ENCODE measurements around the gene HPS1. TPM values are rescaled to one million over a fixed set of nuclear protein-coding genes. Genes with fewer than 3 reads are reported as not detected.

Gene HPS1
- polyA plus RNA-seq, 1 donor = 84.2 TPM

DNA sequence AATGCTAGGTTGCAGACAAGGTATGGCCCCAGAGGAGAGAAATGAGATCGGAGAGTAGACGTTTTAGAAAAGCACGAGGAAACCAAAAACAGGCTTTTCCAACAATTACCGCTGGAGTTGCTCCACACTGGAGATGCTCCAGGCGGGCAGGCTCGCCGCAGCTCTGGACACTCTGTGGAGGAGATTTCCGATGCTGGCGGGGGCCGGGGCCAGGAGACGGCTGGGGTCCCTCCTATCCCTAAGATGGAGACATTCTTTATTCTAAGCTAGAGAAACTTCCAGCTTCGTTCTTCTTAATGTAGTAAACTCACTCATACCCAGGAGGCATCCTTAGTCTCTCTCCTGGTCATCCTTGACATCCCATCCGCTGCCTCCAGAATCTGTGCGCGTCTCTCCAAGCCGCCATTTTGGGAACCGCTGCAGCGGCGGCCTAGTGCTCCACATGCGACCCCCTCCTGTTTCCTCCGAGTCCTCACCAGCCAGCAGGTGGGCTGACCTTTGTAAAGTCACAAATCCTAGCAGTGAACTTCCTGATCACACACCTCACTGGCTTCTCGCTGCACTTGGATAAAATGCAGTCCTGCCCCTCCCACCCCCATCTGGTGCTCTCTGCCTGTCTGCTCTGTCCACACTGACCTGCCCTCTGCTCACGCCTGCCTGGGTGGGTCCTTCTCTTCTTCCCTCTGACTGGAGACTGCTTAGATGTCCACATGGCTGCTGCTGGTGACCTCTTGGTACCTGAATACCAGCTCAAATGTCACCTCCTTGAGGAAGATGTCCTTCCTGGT is 43.6 kb downstream of the HPS1 start:
- H3K36me3 ChIP-seq (ENCODE audit: control insufficient read depth, insufficient read depth, low read length) = peaks cover 5% of the 10 kb centered on the region
- no peak overlapping the region for H3K4me3 ChIP-seq (ENCODE audit: low read length)
- no peaks in the 10 kb centered on the region for H3K27me3 ChIP-seq (ENCODE audit: control insufficient read depth, insufficient read depth, low read length)
- peaks cover 6% of the 10 kb centered on the region for H3K4me1 ChIP-seq (ENCODE audit: control insufficient read depth, insufficient read depth, low read length)
- no peaks in the 10 kb centered on the region for H3K9me3 ChIP-seq (ENCODE audit: control insufficient read depth, low read depth, low read length)
- H3K27ac ChIP-seq (ENCODE audit: low read length) = no peak overlapping the region
- no CpG with 5 or more reads among the region's 23 CpGs for WGBS (ENCODE audit: insufficient coverage, low lambda C conversion rate)
- DNase-seq = no peak

DNA sequence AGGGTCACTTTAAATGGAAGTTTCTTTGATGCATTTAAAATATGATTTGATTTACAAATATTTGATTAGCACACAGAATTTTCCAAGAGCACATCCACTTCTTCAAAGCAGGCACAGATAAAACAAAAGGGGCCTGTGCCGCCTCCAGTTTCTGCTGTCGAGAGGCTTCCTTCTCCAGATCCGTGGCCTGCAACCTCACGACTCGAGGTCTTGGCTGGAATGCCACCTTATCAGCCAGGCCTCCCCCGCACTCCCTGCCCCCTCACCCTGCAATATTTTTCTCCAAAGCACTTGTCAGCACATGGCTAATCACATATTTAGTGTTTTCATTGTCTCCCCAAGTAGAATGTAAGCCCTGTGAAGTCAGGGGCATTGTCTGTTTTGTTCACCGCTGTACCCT is 44.3 kb downstream of the HPS1 start:
- Histone ChIP-seq H3K27me3 (ENCODE audit: control insufficient read depth, insufficient read depth, low read length) (no peaks in the 10 kb centered on the region), H3K9me3 (ENCODE audit: control insufficient read depth, low read depth, low read length) (no peaks in the 10 kb centered on the region), H3K36me3 (ENCODE audit: control insufficient read depth, insufficient read depth, low read length) (peaks cover 6% of the 10 kb centered on the region), H3K27ac (ENCODE audit: low read length) (no peak overlapping the region), H3K4me3 (ENCODE audit: low read length) (no peak overlapping the region), H3K4me1 (ENCODE audit: control insufficient read depth, insufficient read depth, low read length) (peaks cover 6% of the 10 kb centered on the region)
- no peak for DNase-seq
- no CpG with 5 or more reads among the region's 7 CpGs for WGBS (ENCODE audit: insufficient coverage, low lambda C conversion rate)

DNA sequence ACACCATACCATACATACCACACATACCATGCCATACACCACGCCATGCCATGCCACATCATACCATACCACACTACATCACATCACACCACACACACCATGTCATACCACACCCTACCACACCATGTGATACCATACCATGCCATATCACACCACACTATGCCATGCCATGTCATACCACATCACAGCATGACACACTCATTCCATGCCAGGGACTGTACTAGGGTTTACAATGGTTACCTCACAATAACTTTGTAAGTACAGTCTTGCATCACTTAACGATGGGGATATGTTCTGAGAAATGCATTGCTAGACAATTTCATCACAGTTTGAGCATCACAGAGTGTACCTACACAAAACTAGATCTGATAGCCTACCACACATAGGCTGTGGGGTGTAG is 46.3 kb downstream of the HPS1 start:
- Histone ChIP-seq H3K27me3 (ENCODE audit: control insufficient read depth, insufficient read depth, low read length) (no peaks in the 10 kb centered on the region), H3K27ac (ENCODE audit: low read length) (no peak overlapping the region), H3K4me1 (ENCODE audit: control insufficient read depth, insufficient read depth, low read length) (peaks cover 6% of the 10 kb centered on the region), H3K4me3 (ENCODE audit: low read length) (no peak overlapping the region), H3K9me3 (ENCODE audit: control insufficient read depth, low read depth, low read length) (no peaks in the 10 kb centered on the region), H3K36me3 (ENCODE audit: control insufficient read depth, insufficient read depth, low read length) (peaks cover 16% of the 10 kb centered on the region)
- WGBS (ENCODE audit: insufficient coverage, low lambda C conversion rate) = no CpG with 5 or more reads among the region's 2 CpGs
- no peak for DNase-seq

DNA sequence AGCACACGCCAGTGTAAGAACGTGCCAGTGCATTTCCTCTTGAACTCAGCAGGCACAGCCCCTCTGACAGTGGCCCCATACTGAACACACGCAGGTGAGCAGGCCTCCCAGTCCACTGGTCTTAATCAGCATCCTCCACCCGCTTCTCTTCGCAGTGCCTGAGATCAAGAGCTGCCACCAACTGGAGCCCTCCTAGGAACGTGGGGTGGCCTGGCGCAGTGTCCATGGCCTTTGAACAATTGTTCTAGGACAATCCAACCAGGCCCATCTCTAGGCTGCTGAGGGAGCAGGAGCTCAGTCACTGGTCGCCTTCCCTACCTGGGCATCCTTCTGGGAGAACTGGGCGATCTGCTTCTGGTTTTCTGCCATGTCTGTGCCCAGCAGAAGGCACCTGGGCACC is 47.0 kb downstream of the HPS1 start:
- Histone ChIP-seq H3K36me3 (ENCODE audit: control insufficient read depth, insufficient read depth, low read length) (peaks cover 23% of the 10 kb centered on the region), H3K9me3 (ENCODE audit: control insufficient read depth, low read depth, low read length) (no peaks in the 10 kb centered on the region), H3K27me3 (ENCODE audit: control insufficient read depth, insufficient read depth, low read length) (no peaks in the 10 kb centered on the region), H3K4me1 (ENCODE audit: control insufficient read depth, insufficient read depth, low read length) (peaks cover 4% of the 10 kb centered on the region), H3K27ac (ENCODE audit: low read length) (no peak overlapping the region), H3K4me3 (ENCODE audit: low read length) (no peak overlapping the region)
- no peak for DNase-seq
- WGBS (ENCODE audit: insufficient coverage, low lambda C conversion rate) = no CpG with 5 or more reads among the region's 9 CpGs

DNA sequence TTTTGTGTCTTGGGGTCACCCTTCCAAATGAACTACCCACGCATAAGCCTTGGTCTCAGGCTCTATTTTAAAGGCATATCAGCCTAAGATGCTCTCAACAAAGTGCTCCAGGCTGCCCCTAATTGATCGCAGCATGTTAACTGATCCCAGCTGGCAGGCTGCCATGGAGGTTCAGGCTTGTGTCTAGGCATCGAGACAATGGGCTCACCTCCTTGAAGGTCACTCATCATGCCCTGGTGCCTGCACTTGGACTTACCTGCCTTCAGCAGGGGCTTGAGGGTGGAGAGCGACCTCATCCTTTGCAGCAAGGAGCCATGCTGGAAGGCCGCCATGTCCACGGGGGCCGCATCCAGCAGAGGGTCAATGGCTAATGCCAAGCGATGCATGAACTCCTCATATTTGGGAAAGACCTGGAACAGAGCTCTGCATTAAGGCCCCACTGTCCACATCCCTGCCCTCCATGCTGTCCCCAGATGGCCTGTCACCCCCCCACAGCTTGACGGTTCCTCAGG is 49.6 kb downstream of the HPS1 start:
- Histone ChIP-seq H3K27me3 (ENCODE audit: control insufficient read depth, insufficient read depth, low read length) (no peaks in the 10 kb centered on the region), H3K4me1 (ENCODE audit: control insufficient read depth, insufficient read depth, low read length) (peaks cover 5% of the 10 kb centered on the region), H3K9me3 (ENCODE audit: control insufficient read depth, low read depth, low read length) (no peaks in the 10 kb centered on the region), H3K4me3 (ENCODE audit: low read length) (no peak overlapping the region), H3K27ac (ENCODE audit: low read length) (no peak overlapping the region), H3K36me3 (ENCODE audit: control insufficient read depth, insufficient read depth, low read length) (peaks cover 25% of the 10 kb centered on the region)
- WGBS (ENCODE audit: insufficient coverage, low lambda C conversion rate) = no CpG with 5 or more reads among the region's 9 CpGs
- DNase-seq = no peak

DNA sequence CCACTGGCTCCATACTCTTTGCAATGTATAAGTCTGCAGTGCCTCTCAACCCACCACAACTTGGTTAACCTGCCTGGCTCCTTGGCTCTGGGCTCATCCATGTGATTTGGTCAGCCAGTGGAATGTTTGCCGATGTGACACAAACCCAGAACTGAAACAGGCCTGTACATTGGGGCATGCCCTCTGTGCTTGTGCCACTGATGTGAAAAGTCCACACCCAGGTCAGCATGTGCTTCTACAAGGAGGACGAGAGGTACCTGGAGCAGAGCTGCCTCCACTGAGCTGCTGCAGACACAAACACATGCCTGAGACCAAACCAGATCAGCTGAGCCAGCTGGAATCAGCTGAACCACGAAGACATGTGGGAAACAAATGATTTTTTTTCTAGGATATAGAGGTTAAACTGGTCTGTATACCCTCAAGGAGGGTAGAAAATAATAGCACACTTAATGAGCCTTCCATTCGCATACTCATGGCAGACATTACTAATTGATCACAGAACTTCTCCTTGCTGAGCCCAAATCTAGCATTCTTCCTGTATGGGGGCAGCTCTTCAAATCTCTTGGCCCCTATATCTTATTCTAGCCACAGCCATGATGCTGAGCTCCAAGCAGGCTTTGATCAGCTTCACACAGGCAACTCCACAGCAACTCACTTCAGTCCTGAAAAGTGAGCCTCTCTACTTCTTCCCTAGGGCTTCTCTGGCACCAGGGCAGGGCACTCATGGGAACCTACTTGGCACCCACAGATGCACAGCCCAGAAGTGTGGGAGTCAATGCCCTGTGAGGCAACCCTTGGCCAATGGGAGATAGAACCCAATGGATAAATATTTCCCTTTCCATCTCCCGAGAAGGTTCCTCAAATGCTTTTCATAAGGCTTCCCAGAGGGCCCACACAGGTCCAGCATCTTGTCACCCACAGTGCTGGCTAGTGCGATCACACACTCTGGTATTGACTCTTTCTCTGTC is 50.4 kb downstream of the HPS1 start:
- 100% methylated on average over 1 of the region's 6 CpGs for WGBS (ENCODE audit: insufficient coverage, low lambda C conversion rate)
- peaks cover 25% of the 10 kb centered on the region for H3K36me3 ChIP-seq (ENCODE audit: control insufficient read depth, insufficient read depth, low read length)
- no peak overlapping the region for H3K4me3 ChIP-seq (ENCODE audit: low read length)
- H3K4me1 ChIP-seq (ENCODE audit: control insufficient read depth, insufficient read depth, low read length) = peaks cover 5% of the 10 kb centered on the region
- H3K9me3 ChIP-seq (ENCODE audit: control insufficient read depth, low read depth, low read length) = no peaks in the 10 kb centered on the region
- DNase-seq = no peak
- no peaks in the 10 kb centered on the region for H3K27me3 ChIP-seq (ENCODE audit: control insufficient read depth, insufficient read depth, low read length)
- no peak overlapping the region for H3K27ac ChIP-seq (ENCODE audit: low read length)

DNA sequence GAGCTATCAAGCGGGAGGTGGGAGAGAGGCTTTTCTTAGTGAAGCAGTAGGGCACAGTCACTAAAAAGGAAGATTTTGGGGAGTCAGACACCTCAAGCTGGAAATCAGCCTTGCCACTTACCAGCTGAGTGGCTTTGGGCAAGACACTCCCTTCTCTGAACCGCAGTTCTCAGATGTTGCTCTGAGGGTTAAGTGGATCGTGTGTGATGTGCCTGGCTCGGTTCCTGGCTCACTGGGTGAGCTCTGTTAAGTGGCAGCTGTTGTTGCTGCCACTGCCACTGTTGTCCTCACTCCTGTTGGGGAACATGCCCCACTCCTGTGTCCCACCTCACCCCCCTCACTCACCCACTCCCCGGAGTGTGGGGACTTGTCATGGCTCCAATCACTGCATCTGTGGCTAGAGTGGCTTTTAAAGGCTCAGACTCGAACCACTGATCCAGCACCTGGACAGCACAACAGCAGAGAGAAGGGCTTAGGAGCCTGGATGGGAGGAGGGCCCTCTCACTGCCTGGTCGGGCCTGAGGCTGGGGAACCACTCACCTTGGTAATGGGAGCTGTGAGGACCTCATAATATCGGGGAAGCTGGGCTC is 51.8 kb downstream of the HPS1 start:
- Histone ChIP-seq H3K36me3 (ENCODE audit: control insufficient read depth, insufficient read depth, low read length) (peaks cover 25% of the 10 kb centered on the region), H3K9me3 (ENCODE audit: control insufficient read depth, low read depth, low read length) (no peaks in the 10 kb centered on the region), H3K4me3 (ENCODE audit: low read length) (no peak overlapping the region), H3K27me3 (ENCODE audit: control insufficient read depth, insufficient read depth, low read length) (no peaks in the 10 kb centered on the region), H3K27ac (ENCODE audit: low read length) (peak overlapping the region; percentile 17), H3K4me1 (ENCODE audit: control insufficient read depth, insufficient read depth, low read length) (peaks cover 5% of the 10 kb centered on the region)
- DNase-seq = no peak
- WGBS (ENCODE audit: insufficient coverage, low lambda C conversion rate) = 100% methylated on average over 1 of the region's 8 CpGs

DNA sequence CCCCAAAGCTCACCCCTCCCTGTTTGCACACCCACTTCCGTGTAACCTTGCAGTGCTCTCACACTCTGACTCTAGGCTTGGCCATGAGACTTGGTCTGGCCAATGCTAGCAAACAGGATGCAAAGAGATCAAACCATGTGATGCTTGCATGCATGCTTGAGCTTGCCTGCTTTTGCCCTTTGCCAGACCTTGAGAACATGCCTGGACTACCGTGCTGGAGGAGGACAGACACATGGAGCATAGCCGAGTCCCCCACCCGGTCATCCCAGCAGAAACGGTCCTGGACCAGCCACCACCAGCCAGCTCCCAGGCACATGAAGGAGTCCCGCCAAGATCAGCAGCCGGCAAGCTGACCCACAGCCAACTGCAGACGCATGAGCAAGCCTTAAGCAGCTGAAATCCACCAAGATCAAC is 55.1 kb downstream of the HPS1 start:
- Histone ChIP-seq H3K36me3 (ENCODE audit: control insufficient read depth, insufficient read depth, low read length) (peaks cover 21% of the 10 kb centered on the region), H3K27ac (ENCODE audit: low read length) (no peak overlapping the region), H3K4me1 (ENCODE audit: control insufficient read depth, insufficient read depth, low read length) (peaks cover 5% of the 10 kb centered on the region), H3K4me3 (ENCODE audit: low read length) (no peak overlapping the region), H3K9me3 (ENCODE audit: control insufficient read depth, low read depth, low read length) (no peaks in the 10 kb centered on the region), H3K27me3 (ENCODE audit: control insufficient read depth, insufficient read depth, low read length) (no peaks in the 10 kb centered on the region)
- DNase-seq = no peak
- no CpG with 5 or more reads among the region's 8 CpGs for WGBS (ENCODE audit: insufficient coverage, low lambda C conversion rate)

DNA sequence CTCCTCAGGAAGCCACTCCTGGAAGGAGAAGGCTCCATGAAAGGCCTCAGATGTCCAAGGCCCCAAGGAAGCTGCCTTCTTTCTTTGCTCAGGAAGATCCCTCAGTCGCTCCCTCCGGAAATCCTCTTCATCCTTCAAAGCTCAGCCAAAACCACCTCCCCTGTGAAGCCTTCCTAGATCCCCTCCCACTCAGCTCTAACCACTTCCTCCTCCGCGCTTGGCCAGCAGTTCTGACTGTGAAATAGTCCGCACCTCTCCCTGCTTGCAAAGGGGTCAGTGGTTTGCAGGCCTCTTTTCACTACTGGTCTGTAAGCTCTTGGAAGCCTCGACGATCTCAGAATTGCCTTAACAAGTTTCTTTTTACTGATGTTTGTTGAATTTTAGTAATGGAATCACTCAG is 55.7 kb downstream of the HPS1 start:
- H3K4me1 ChIP-seq (ENCODE audit: control insufficient read depth, insufficient read depth, low read length) = peaks cover 5% of the 10 kb centered on the region
- 83% methylated on average over 2 of the region's 7 CpGs for WGBS (ENCODE audit: insufficient coverage, low lambda C conversion rate)
- peaks cover 19% of the 10 kb centered on the region for H3K36me3 ChIP-seq (ENCODE audit: control insufficient read depth, insufficient read depth, low read length)
- H3K4me3 ChIP-seq (ENCODE audit: low read length) = no peak overlapping the region
- DNase-seq = no peak
- H3K27me3 ChIP-seq (ENCODE audit: control insufficient read depth, insufficient read depth, low read length) = no peaks in the 10 kb centered on the region
- no peaks in the 10 kb centered on the region for H3K9me3 ChIP-seq (ENCODE audit: control insufficient read depth, low read depth, low read length)
- H3K27ac ChIP-seq (ENCODE audit: low read length) = no peak overlapping the region

DNA sequence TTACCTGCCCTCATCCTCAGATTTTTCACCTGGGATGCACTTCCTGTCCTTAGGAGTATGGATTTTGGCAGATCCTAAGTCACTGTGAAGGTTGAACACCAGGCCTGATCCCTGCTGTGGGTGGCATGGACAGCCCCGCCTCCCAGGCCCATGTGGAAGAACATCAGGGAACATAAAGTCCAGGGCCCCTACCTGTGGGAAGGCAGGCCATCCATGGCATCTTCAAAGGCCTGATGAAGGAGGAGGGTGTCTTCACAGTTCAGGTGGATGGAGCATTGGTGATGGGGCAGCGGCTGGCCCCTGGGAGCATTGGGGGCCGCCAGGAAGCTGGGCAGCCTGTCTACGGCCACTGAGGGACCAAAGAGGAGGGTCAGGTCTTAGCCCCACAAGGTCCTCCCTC is 56.3 kb downstream of the HPS1 start:
- no CpG with 5 or more reads among the region's 4 CpGs for WGBS (ENCODE audit: insufficient coverage, low lambda C conversion rate)
- H3K27me3 ChIP-seq (ENCODE audit: control insufficient read depth, insufficient read depth, low read length) = no peaks in the 10 kb centered on the region
- peaks cover 17% of the 10 kb centered on the region for H3K36me3 ChIP-seq (ENCODE audit: control insufficient read depth, insufficient read depth, low read length)
- no peaks in the 10 kb centered on the region for H3K9me3 ChIP-seq (ENCODE audit: control insufficient read depth, low read depth, low read length)
- DNase-seq = no peak
- H3K4me3 ChIP-seq (ENCODE audit: low read length) = no peak overlapping the region
- peaks cover 5% of the 10 kb centered on the region for H3K4me1 ChIP-seq (ENCODE audit: control insufficient read depth, insufficient read depth, low read length)
- no peak overlapping the region for H3K27ac ChIP-seq (ENCODE audit: low read length)
